Measurements from ENCODE around the gene RFXANK.
"Not testable (repeated sequence)": the region's sequence is repeated elsewhere in the genome, so short reads cannot be mapped to it uniquely, and the experiment has no call there.

The RFXANK gene

GRCh38 chr19:19171821-19172532 lies 20.1 kb upstream of the RFXANK start:
- no peak for TF ChIP-seq CTCF (conservative IDR thresholded peaks at IDR 0.05; ENCODE audit: low read depth, low read length)
- no peak overlapping the region for H3K4me3 ChIP-seq (IDR thresholded peaks at IDR 0.05; ENCODE audit: insufficient read depth, low read depth, low read length)
- peaks cover 22% of the 10 kb centered on the region for H3K4me1 ChIP-seq (ENCODE audit: low read depth, poor library complexity, severe bottlenecking)
- no peaks in the 10 kb centered on the region for H4K20me1 ChIP-seq (ENCODE audit: insufficient read depth)
- H3K79me2 ChIP-seq (ENCODE audit: insufficient read depth, low read depth): no peaks in the 10 kb centered on the region
- no peak overlapping the region for H3K27ac ChIP-seq
- H3K36me3 ChIP-seq (ENCODE audit: insufficient read depth): no peaks in the 10 kb centered on the region
- H3K4me2 ChIP-seq: no peak overlapping the region
- no peaks in the 10 kb centered on the region for H3K27me3 ChIP-seq (ENCODE audit: insufficient read depth, low read depth)
- H2AFZ ChIP-seq (ENCODE audit: low read depth): no peak overlapping the region
- no peak overlapping the region for H3K9ac ChIP-seq

DNA sequence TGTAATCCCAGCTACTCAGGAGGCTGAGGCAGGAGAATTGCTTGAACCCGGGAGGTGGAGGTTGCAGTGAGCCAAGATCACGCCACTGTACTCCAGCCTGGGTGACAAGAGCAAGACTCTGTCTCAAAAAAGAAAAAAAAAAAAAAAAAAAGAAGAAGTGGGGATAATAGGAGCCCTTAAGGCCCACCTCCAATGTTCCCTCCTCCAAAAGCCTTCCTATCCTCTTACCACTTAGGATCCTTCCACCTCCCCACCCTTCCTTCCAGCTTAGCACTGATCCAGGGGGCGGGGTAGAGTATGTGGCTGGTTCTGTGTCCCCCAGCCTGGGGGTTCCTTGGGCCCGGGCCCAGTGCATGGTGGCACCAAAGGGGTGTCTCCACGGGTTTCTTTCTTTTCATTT lies 18.8 kb upstream of the RFXANK start:
- H3K36me3 ChIP-seq (ENCODE audit: insufficient read depth); H4K20me1 ChIP-seq (ENCODE audit: insufficient read depth); H3K4me3 ChIP-seq (IDR thresholded peaks at IDR 0.05; ENCODE audit: insufficient read depth, low read depth, low read length); H2AFZ ChIP-seq (ENCODE audit: low read depth); H3K27ac ChIP-seq; H3K4me2 ChIP-seq; H3K9ac ChIP-seq; H3K79me2 ChIP-seq (ENCODE audit: insufficient read depth, low read depth); H3K27me3 ChIP-seq (ENCODE audit: insufficient read depth, low read depth): not testable (repeated sequence)
- peaks cover 22% of the 10 kb centered on the region for H3K4me1 ChIP-seq (ENCODE audit: low read depth, poor library complexity, severe bottlenecking)

DNA sequence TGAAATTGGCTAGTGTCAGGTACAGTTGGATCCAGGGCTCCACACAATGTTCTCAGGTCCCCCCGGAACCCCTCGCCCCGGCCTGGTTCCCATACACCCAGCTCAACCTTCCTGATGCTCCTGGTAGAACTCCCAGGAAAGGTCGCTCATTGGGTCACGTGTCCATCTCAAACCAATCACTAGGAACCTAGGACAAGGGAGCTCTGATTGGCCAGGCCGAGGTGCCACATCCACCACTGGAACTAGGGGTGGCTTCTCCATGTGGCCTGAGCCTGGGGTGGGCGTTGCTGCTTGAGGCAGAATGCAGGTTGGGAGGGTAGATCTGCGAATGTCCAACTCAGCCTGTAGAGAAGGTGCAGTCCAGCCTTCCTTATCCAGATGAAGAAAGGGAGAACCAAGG lies 15.1 kb upstream of the RFXANK start:
- Histone ChIP-seq H4K20me1 (ENCODE audit: insufficient read depth) (no peaks in the 10 kb centered on the region), H3K4me1 (ENCODE audit: low read depth, poor library complexity, severe bottlenecking) (peaks cover 42% of the 10 kb centered on the region), H2AFZ (ENCODE audit: low read depth) (no peak overlapping the region), H3K79me2 (ENCODE audit: insufficient read depth, low read depth) (no peaks in the 10 kb centered on the region), H3K4me2 (no peak overlapping the region), H3K4me3 (IDR thresholded peaks at IDR 0.05; ENCODE audit: insufficient read depth, low read depth, low read length) (no peak overlapping the region), H3K27ac (no peak overlapping the region), H3K27me3 (ENCODE audit: insufficient read depth, low read depth) (no peaks in the 10 kb centered on the region), H3K36me3 (ENCODE audit: insufficient read depth) (no peaks in the 10 kb centered on the region), H3K9ac (no peak overlapping the region)
- TF ChIP-seq CTCF (conservative IDR thresholded peaks at IDR 0.05; ENCODE audit: low read depth, low read length): no peak

DNA sequence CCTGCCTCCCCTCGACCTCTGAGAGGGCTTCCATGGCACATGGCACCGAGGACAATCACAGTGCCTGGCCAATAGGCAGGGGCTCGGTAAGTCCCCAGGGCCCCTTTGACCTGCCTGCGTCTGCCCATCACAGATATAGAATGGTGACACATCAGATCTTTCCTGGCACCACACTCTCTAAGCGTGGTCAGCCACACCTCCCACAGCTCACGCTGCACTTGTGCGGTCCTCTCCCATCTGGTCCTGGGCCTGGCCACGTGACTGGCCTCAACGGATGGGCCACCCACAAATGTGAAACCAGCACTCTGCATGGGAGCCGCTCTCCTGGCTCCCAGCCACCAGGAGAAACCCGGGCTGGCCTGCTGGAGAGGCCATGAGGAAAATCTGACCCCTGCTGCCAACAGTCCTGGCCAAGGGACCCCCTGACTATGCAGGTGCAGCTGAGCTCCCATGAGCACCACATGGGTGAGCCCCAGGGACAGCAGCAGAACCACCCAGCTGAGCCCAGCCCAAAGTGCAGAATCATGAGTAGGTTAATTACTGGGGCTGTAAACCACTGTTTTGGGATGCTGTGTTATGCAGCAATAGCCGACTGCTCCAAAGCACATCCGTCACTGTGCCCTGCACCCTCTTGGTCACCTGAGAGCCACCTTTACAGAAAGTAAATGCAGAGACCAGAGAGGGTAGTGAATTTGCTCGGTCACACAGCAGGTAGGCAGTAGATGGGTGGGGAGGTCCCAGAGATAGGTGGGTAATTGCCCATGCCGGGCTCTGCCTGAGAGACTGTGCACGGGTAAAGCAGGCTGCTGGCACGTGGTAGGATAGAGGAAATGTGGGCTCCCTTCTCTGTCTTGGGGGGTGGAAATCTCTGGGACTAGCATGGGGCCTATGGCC lies 12.3 kb upstream of the RFXANK start:
- peak overlapping the region; percentile 40; the same call in 1 of the 2 replicates for H3K9ac ChIP-seq

More for the DNA sequence above, 12.3 kb upstream of the RFXANK start:
- peaks cover 39% of the 10 kb centered on the region for H3K4me1 ChIP-seq (ENCODE audit: low read depth, poor library complexity, severe bottlenecking)
- no peaks in the 10 kb centered on the region for H3K79me2 ChIP-seq (ENCODE audit: insufficient read depth, low read depth)
- no peak overlapping the region for H2AFZ ChIP-seq (ENCODE audit: low read depth)
- no peak for TF ChIP-seq CTCF (conservative IDR thresholded peaks at IDR 0.05; ENCODE audit: low read depth, low read length)
- peak overlapping the region; percentile 44; the same call in 1 of the 2 replicates for H3K4me2 ChIP-seq
- H3K27me3 ChIP-seq (ENCODE audit: insufficient read depth, low read depth): no peaks in the 10 kb centered on the region
- no peaks in the 10 kb centered on the region for H4K20me1 ChIP-seq (ENCODE audit: insufficient read depth)
- peak overlapping the region; percentile 75 for H3K27ac ChIP-seq
- no peaks in the 10 kb centered on the region for H3K36me3 ChIP-seq (ENCODE audit: insufficient read depth)
- no peak overlapping the region for H3K4me3 ChIP-seq (IDR thresholded peaks at IDR 0.05; ENCODE audit: insufficient read depth, low read depth, low read length)
